Thyroid gland (tissue), 4 donors: Measurements from ENCODE around the gene ASXL1.

ENCODE experiments used
- CTCF ChIP-seq, 6 experiments: fragments of 200-600 bp in 3 of 6; fragments of 450-650 bp in 3 of 6; sonication (generic) in 3 of 6; IDR thresholded peaks; one replicate each; pipeline ENCODE4 v1.5.1; 2016 to 2019; ENCODE audit warnings: antibody characterized with exemption in 6 of 6, mild to moderate bottlenecking in 2 of 6, inconsistent platforms in 1 of 6, moderate library complexity in 1 of 6
- POLR2A ChIP-seq, 2 donors: fragments of 450-650 bp; IDR thresholded peaks; one replicate each; pipeline ENCODE4 v1.6.1; 2017; ENCODE audit warnings: antibody characterized with exemption in 2 of 2, mild to moderate bottlenecking in 2 of 2, moderate library complexity in 1 of 2

DNA sequence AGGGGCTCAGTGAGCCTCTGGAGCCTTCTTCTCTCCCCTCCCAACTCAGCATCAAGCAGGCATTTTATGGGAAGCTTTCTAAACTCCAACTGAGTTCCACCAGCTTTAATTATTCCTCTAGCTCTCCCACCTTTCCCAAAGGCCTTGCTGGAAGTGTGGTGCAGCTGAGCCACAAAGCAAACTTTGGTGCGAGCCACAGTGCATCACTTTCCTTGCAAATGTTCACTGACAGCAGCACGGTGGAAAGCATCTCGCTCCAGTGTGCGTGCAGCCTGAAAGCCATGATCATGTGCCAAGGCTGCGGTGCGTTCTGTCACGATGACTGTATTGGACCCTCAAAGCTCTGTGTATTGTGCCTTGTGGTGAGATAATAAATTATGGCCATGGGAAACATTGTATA lies 78.8 kb downstream of the ASXL1 start:
- TF ChIP-seq POLR2A (IDR thresholded peaks at IDR 0.05) (no peak), CTCF (IDR thresholded peaks at IDR 0.05) (no peak)
